Measurements from ENCODE around the gene RGPD3. TPM values are rescaled to one million over a fixed set of nuclear protein-coding genes. Genes with fewer than 3 reads are reported as not detected.

RGPD3 gene
- total RNA-seq, 1 donor from 2014 or later: 0.15 TPM

GRCh38 chr2:106366204-106366885, 101.9 kb downstream of the RGPD3 start:
- TF ChIP-seq, protein P1, sequence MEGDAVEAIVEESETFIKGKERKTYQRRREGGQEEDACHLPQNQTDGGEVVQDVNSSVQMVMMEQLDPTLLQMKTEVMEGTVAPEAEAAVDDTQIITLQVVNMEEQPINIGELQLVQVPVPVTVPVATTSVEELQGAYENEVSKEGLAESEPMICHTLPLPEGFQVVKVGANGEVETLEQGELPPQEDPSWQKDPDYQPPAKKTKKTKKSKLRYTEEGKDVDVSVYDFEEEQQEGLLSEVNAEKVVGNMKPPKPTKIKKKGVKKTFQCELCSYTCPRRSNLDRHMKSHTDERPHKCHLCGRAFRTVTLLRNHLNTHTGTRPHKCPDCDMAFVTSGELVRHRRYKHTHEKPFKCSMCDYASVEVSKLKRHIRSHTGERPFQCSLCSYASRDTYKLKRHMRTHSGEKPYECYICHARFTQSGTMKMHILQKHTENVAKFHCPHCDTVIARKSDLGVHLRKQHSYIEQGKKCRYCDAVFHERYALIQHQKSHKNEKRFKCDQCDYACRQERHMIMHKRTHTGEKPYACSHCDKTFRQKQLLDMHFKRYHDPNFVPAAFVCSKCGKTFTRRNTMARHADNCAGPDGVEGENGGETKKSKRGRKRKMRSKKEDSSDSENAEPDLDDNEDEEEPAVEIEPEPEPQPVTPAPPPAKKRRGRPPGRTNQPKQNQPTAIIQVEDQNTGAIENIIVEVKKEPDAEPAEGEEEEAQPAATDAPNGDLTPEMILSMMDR (IDR thresholded peaks at IDR 0.05; ENCODE audit: unreplicated experiment): no peak
- Mint-ChIP-seq H3K9me3 (ENCODE audit: unreplicated experiment) (no peaks in the 10 kb centered on the region), H3K4me3 (ENCODE audit: unreplicated experiment) (no peak overlapping the region), H3K27me3 (ENCODE audit: unreplicated experiment) (no peaks in the 10 kb centered on the region), H3K27ac (ENCODE audit: unreplicated experiment) (no peak overlapping the region), H3K36me3 (ENCODE audit: low read depth, unreplicated experiment) (no peaks in the 10 kb centered on the region), H3K4me1 (ENCODE audit: unreplicated experiment) (no peaks in the 10 kb centered on the region)
- DNase-seq (ENCODE audit: low spot score): no peak

- Mint-ChIP-seq H3K27ac (ENCODE audit: unreplicated experiment) (no peak overlapping the region), H3K9me3 (ENCODE audit: unreplicated experiment) (no peaks in the 10 kb centered on the region), H3K36me3 (ENCODE audit: low read depth, unreplicated experiment) (no peaks in the 10 kb centered on the region), H3K4me1 (ENCODE audit: unreplicated experiment) (no peaks in the 10 kb centered on the region), H3K27me3 (ENCODE audit: unreplicated experiment) (peaks cover 1% of the 10 kb centered on the region), H3K4me3 (ENCODE audit: unreplicated experiment) (no peak overlapping the region)
- DNase-seq (ENCODE audit: low spot score): no peak
- TF ChIP-seq, protein P1 (IDR thresholded peaks at IDR 0.05; ENCODE audit: unreplicated experiment): no peak
Observed at GRCh38 chr2:106363791-106364190, 104.4 kb downstream of the RGPD3 start.

GRCh38 chr2:106362789-106363188, 105.4 kb downstream of the RGPD3 start:
- Mint-ChIP-seq H3K27ac (ENCODE audit: unreplicated experiment) (no peak overlapping the region), H3K4me3 (ENCODE audit: unreplicated experiment) (no peak overlapping the region), H3K9me3 (ENCODE audit: unreplicated experiment) (no peaks in the 10 kb centered on the region), H3K36me3 (ENCODE audit: low read depth, unreplicated experiment) (no peaks in the 10 kb centered on the region), H3K4me1 (ENCODE audit: unreplicated experiment) (no peaks in the 10 kb centered on the region), H3K27me3 (ENCODE audit: unreplicated experiment) (peaks cover 1% of the 10 kb centered on the region)
- TF ChIP-seq, protein P1 (IDR thresholded peaks at IDR 0.05; ENCODE audit: unreplicated experiment): no peak
- no peak for DNase-seq (ENCODE audit: low spot score)

GRCh38 chr2:106359512-106359911, 108.7 kb downstream of the RGPD3 start:
- Mint-ChIP-seq H3K4me1 (ENCODE audit: unreplicated experiment) (no peaks in the 10 kb centered on the region), H3K36me3 (ENCODE audit: low read depth, unreplicated experiment) (no peaks in the 10 kb centered on the region), H3K27ac (ENCODE audit: unreplicated experiment) (no peak overlapping the region), H3K9me3 (ENCODE audit: unreplicated experiment) (no peaks in the 10 kb centered on the region), H3K4me3 (ENCODE audit: unreplicated experiment) (no peak overlapping the region), H3K27me3 (ENCODE audit: unreplicated experiment) (peaks cover 1% of the 10 kb centered on the region)
- TF ChIP-seq, protein P1 (IDR thresholded peaks at IDR 0.05; ENCODE audit: unreplicated experiment): no peak
- DNase-seq (ENCODE audit: low spot score): no peak

DNA sequence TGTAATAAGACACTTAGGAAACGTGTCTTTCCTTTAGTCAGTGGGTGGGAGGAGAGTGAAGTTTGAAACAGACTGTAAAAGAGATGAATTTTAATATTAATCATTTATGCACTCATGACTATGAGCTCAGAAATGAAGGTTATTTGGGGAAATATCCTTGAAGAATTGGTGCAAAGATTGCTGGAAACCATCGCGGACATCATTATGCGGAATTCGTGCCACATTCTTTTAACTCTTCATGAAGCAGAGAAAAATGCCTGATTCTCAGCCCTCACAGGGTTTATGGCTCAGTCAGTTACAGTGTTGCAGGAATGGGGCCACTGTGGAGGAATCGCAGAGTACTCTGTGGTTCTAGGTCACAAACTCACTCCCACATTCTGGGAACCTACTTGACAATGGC, 109.7 kb downstream of the RGPD3 start:
- no peaks in the 10 kb centered on the region for H3K4me1 Mint-ChIP-seq (ENCODE audit: unreplicated experiment)
- DNase-seq (ENCODE audit: low spot score): no peak
- no peaks in the 10 kb centered on the region for H3K36me3 Mint-ChIP-seq (ENCODE audit: low read depth, unreplicated experiment)
- no peak overlapping the region for H3K4me3 Mint-ChIP-seq (ENCODE audit: unreplicated experiment)
- H3K27me3 Mint-ChIP-seq (ENCODE audit: unreplicated experiment): peaks cover 1% of the 10 kb centered on the region
- no peak overlapping the region for H3K27ac Mint-ChIP-seq (ENCODE audit: unreplicated experiment)
- H3K9me3 Mint-ChIP-seq (ENCODE audit: unreplicated experiment): no peaks in the 10 kb centered on the region
- TF ChIP-seq, protein P1 (IDR thresholded peaks at IDR 0.05; ENCODE audit: unreplicated experiment): no peak
